IPS DF 4.7 (cell line): ENCODE results near the gene ITIH5.
A peak's percentile ranks its signal among the peaks of the same experiment; 100 is the strongest.

ENCODE experiments used
- DNase-seq: peaks from one replicate; pipeline ENCODE4 v3.0.0-alpha.2; 2013; ENCODE audit warnings: low spot score; ENCODE audit errors: extremely low read depth

Gene ITIH5

DNA sequence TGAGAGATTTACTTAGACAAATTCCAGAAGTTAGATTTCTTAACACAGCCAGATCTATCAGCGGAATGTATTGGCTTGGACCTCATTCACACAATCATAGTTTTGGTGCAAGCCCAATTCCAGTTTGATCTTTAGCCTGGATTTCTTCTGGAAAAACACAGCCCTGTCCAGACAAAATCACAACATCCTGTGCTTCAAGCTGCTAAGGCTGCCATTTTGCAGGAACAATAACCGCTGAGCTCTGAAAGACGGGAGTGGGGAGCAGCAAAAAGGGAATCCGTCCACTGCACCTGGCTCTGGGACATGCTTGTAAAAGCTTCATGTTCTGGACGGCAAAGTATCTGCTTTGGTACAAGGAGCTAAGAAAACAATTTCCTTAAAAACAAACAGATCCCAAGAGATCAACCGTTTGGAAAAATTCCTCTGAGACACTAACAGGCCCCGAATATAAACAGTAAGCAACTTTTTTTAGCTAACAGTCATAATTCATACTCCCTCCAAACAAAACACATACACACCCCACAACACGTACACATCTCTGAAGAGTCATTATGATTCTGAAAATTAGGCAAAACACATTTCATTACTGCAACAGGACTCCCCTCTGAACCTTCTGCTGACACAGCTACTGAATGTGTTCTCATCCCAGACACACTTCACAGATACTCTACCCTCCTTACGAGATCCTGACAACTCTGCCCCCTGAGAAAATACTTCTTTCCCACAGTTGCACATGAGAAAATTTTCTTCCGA is 32.4 kb downstream of the ITIH5 start:
- no peak for DNase-seq

DNA sequence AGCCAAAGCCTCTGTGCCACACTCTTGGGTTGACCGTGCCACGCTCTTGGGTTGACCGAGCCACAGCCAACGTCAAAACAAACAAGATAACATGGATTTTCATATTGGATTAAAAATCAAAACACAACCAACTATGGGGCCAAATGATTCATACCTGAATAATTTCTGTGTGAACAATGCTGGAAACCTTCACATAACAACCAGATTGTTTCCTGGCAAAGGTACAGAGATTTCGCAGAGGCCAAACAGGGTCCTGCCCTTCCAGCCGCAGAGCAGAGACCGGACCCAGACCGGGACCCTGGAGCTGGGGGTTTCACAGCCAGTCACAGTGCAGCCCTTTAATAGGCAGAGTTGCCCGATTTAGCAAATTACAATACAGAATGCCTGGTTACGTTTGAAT is 40.5 kb downstream of the ITIH5 start:
- no peak for DNase-seq

DNA sequence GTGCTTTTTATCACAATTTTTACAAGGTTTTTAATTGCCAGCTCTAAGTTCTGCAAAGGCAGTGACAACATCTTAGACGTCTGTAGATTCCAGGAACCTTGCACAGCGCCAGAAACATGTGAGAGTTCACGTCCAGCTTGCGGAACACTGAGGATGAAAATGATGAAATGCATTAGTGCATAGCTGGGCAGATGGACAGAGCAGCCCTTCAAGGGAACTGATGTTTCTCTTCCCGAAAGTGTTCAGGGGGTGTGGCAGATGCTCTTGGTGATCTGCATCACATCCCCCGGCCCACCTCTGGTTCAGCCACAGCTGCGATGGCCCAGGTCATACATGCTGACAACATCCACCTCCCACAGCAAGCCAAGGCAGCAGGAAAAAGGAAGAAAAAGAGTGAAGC is 40.9 kb downstream of the ITIH5 start:
- DNase-seq: no peak

DNA sequence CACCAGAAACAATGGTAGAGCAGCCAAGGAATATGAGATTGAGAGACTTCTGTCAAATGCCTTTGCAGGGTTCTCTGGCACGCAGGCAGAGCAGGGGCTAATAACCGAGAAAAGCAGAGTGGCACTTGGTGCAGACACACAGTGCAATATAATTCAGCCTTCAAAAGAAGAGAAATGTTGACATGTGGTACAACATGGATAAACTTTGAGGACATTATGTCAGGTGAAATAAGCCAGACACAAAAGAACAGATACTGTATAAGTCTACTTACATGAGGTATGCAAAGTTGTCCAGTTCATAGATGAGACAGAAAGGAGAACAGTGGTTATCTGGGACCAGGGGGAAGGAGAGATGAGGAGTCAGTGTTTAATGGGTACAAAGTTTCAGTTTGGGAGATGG is 41.8 kb downstream of the ITIH5 start:
- DNase-seq: no peak

DNA sequence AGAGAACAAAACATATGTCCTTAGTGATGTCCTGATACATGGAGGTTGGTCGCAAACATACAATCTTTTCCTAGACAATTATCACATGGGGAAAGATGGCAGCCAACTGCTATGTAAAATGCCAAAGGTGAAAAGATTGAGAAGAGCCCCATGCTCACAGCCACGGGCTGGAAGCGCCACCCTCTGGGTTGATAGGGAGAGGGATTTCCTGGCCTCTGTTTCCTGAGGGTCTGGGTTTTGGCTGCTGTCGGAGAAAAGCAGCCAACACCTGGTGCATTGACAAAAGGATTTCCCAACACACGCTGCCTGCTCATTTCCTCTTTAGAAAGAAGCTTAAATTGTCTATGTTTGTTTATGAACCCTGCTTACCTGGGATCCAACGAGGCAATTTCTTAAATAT is 43.8 kb downstream of the ITIH5 start:
- DNase-seq: peak; percentile 62

DNA sequence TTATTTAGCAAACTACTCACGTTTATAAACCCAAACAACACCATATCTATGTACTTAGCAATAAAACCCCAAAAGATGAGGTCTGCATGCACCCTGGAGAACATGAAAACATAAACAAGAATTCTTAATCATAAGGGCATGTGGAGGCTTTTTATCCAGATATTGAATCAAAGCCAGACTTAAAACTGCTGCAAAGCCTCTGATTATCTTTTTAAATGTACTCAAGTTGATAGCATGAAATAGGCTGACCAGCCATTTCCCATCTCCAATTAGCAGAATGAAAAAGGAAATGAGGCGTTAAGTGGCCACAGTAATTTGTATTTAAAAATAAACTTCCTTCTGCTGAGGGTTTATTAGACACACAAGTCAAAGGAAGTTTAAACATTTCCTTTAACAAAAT is 48.3 kb downstream of the ITIH5 start:
- no peak for DNase-seq

DNA sequence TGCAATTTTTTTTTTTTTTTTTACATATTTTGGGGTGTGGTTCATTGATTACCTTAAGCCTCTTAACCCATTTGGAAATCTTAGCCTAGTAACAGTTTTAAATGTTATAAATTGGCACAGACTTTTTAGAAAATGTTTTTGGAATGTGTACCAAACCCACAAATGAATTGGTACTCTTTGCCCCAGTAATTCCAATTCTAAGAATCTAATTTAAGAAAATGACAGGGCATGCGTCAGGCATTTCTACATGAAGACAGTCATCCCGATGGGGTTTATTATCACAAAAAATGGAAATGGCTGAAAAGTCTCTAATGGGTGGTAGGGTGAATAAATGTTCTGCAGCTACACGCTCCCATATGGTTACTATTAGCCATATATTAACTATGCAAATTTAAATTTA is 54.9 kb downstream of the ITIH5 start:
- DNase-seq: no peak

DNA sequence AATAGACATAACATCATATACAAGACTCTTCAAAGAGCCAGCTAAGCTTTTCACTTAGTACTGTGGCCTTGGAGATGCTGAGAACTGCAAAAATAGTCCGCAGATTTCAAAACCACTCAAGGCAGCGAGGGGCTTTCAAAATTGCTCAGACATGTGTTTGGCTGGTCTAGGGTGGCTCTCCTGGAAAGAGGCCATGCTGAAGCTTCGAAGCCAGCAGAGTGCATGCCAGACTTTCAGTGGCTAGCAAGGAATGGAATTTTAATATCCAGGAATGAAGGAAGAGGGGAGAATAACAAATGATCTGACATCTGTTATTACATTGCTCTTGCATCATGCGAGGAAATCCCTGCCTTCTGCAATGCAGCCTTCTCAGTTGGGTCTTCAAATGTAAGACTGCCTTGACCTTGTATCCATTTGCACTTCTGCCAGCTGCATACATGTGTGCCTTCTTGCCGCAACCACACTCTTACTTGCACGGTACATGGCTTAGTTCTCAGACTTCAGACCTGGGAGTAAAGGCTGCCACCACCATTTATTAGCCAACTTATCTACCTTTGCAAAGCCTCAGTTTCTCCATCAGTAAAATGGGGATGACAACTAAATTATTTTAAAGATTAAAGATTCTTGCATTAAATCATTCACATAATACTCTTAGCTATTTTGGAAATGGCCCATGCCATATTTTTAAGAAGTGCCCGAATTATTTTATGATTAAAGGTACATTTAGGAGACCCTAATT is 55.9 kb downstream of the ITIH5 start:
- DNase-seq: no peak

DNA sequence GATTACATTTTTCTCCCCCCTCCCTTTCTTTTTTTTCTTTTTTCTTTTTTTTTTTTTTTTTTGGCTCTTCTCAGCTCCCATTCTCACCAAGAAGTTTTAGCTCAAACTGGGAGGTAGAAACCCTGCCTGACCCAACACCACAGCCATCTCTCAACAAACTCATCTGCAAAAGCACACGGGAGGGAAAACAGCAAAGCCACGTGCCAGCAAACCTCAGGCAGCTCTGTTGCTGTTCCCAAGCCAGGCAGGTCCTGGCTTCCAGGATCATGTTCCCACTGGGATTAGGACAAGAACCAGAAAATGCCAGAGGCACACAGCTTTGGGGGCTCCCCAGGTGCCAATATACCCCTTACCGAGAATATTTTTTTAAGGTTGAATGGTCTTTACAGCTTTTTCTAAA is 56.7 kb downstream of the ITIH5 start:
- no peak for DNase-seq

DNA sequence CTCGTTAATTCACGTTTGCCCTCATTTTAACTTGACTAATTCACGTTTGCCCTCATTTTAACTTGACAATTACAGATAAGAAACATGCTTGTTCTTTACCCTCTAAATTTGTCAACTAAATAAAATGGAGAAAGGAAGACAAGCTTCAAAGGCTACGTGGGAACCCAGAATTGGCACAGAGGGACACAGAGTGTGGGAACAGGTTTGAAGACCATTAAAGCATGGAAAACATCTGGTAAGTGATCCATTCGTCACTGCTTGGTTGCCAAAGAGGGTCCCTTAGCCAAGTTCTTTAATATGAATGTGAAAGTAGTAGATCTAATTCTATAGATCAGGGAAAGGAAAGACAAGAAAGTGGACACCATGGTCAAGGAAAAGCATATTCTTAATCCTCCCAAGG is 57.2 kb downstream of the ITIH5 start:
- DNase-seq: no peak

DNA sequence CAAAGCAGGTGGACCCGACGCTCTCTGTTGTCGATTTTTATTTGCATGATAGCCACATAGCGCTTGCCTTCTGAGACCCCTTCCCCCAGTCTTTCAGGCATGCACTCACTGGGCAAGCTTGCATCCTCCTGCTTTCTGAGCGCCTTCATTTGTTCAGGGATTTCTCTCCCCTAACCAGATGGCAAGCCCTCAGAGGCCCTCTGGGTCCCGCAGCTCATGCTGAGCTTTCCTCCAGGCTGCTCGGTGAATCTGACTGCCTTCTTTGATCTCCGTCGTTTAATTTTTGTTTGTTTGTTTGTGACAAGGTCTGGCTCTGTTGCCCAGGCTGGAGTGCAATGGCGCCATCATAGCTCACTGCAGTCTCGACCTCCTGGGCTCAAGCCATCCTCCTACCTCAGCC is 58.8 kb downstream of the ITIH5 start:
- DNase-seq: no peak

DNA sequence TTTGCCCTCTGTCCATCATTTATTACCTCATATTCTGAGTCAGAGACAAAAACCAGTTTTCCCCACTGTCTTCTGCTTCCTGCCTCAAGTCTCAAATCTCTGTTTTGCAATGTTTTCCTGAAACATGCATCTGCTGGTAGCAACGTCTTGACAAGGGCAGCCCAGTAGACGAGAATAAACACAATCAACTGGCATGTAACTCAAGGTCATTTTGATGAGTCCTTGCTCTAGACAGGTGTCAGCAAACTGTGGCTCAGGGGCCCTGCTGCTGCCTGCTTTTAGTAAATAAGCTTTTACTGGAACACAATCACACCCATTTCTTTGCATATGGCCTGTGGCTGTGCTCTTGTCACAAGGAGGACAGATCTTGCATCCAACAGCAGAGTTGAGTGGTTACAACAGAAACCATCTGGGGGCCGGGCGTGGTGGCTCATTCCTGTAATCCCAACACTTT is 59.8 kb downstream of the ITIH5 start:
- no peak for DNase-seq

DNA sequence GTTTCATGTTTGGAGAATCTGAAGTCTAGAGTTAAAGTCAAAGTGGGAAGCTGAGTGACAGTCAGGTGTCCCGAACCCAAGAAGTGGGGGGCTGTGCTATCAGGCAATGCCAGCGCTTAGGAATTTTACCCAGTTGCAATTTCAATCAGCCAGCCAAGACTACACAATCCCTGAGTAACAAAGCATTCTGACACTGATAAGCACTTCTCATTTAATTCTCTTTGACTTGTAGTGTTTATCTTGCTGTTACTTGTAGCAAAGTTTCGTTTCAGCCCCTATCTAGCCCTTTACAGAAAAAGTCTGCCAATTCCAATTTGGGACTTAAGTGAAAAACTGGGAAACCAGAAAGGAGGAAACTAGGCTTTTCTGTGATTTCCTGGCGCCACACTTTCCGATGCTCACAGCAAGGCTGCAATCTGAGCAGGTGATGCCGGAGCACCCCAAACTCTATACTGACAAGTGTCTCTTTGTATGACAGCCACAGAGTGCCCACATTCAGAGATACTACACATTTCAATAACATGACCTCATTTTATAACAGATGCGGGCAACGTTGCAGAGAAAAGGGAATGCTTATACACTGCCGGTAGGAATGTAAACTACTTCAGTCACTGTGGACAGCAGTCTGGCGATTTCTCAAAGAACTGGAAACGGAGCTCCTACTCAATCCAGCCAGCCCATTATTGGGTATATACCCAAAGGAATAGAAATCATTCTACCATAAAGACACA is 61.0 kb downstream of the ITIH5 start:
- DNase-seq: no peak

DNA sequence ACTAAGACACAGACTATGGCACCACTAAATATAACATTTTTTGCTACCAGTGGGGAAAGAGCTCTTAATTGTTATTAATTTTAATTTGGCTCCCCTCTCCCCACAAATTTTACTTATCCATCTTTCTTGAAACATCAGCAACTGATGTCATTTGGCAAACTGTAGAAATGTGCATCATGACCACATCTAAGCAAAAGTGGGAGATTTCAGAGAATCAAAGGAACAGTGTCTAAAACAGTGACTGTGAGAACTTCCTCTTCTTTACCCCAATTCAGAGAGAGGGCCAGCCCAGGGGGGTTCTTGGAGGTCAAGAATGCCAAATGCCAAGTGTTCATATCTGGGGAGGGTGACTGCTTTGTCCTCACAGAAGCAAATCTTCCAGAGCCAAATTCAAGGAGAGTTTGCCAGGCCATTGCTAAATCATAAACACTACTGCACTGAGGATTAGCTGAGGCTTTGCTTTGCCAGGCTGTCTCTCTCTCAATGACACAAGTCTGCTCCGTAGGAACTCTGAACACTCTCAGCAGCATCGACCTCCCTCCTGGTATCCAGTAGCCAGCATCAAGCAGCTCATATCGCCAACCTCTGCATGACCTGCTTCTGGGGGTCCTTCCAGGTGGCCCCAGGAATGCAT is 65.6 kb downstream of the ITIH5 start:
- no peak for DNase-seq

DNA sequence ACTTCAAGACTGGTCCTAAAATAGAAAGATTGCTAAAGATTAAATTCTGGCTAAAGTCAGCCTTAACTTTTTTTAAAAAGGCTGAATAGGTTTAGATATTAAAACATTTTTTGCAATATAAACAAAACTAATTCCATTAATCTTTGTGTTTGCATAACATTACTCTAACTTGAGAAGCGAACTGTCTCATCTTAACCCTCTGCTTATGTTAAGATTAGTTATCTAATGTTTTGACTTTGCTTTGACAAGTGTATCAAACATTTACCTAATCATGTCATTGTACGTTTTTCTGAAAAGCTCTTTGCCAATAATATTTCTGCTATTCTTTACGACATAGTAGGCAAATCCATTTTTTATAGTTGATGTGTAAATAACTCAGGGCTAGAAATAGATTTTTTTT is 68.0 kb downstream of the ITIH5 start:
- DNase-seq: no peak

DNA sequence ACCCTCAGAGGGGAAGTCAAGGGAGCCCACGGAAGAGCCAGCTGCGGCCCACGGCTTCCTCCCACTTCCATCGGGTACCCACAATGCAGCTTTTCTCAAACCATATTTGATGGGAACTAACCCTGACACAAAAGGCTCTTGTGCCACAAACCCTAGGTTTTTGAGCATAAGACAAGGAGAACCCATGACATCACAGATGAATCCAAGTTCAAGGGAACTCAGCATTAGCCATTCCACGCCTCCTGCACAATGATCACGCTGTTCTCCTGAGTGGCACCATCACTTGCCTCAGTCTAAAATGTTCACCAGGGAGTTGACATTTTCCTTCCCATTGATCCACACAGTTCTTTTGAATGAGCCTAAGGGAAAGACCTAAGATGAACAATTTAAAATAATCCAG is 70.4 kb downstream of the ITIH5 start:
- no peak for DNase-seq

DNA sequence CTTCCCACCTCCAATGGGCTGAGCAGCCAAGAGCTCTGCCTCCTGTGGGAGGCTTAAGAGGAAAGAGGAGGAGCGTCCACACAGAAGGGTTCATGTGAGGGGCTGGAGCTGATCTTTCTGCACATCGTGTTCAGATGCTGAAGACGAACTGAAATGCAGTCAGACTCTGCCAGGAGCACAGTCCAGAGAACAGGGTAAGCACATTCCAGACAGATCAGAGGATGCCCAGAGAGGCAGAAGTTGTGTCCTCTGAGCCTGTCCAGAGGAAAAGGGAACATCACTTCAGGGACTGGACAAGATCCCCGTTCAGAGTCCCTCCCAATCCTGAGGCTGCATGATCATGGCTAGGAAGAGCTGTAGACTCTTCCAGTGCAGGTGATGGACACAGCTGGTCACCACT is 72.9 kb downstream of the ITIH5 start:
- no peak for DNase-seq

DNA sequence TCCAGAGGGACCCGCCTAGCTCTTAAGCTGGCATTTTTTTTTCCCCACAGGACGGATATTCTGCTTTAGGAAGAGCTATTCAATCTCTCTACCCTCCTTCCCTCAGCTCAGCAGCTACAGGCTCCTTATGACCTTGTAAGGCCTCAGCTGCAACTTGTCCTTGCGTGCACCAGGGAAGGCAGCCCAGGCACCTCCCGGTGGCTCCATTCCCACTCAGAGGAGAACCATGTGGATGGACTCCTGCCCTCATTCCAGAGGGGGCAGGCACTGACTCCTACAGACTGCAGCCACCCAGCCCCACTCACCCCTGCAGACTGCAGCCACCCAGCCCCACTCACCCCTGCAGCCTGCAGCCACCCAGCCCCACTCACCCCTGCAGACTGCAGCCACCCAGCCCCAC is 73.7 kb downstream of the ITIH5 start:
- DNase-seq: no peak

DNA sequence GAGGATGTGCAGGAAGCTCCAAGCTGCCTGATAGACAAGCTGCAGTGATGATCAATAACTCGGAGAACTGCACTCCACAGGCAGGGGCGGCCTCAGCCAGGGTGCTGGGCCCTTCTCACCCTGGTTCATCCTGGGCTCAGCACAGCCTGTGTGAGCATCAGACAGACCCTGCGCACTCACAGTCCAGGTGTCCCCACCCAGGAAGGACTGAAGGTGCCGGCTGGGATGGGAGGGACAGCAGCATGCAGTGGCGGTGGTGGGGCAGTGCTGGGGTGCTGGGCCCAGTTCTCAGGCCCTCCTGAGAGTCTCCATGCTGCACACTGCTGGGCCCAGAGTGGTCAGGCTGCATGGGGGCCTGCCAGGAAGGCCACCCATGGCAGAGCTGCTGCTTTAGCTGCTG is 74.1 kb downstream of the ITIH5 start:
- DNase-seq: no peak

DNA sequence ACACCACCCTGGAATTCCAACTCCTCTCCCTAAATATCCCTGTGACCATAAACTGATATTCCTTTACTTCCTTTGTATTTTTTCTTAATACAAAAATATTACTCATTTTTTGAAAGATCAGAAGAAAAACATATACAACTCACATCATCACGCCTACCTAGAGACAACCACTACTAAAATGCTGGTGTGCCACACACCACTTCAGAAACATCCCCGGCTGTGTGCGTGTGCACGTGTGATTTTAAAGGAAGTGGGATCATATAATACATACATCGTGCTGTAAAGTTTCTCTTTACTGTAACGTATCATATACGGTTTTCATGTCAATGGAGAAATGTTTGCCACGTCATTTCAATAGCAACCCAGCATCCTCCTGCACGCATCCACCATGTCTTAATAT is 76.5 kb downstream of the ITIH5 start:
- no peak for DNase-seq

DNA sequence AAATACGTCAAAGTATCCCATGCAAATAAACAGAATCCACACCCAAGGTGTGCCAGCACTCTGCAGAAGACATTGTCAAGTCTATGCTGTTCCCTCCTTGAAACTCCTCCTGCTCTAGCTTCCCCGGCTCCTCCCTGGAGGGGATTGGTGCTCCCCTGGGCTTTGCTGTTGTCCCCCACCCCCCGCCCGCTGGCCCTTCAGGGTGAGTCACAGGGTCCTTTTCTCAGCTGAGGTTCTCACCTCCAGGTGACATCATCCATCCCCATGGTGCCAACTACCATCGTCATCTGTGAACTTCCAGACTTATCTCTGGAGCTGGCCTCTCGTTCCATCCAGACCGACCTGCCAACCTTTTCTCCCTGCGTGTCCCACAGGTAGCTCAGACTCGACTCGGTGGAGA is 77.0 kb downstream of the ITIH5 start:
- DNase-seq: no peak

DNA sequence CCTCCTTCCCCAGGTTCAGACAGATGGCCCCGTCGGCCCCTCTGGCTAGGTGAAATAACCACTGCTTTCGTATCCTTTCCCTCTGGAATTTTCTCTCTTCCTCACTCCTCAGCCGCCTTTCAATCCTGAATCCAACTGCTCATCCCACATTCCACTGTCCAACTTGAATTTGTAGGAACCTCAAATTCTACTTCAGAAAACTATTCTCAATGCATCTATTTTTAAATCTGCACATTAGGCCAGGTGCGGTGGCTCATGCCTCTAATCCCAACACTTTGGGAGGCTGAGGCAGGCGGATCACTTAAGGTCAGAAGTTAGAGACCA is 78.9 kb downstream of the ITIH5 start:
- DNase-seq: no peak
